ENCODE results near the gene ONECUT1. TPM values are rescaled to one million over a fixed set of nuclear protein-coding genes. Genes with fewer than 3 reads are reported as not detected.

Gene ONECUT1
- total RNA-seq, 1 donor from 2014 or later = not detected

GRCh38 chr15:52730173-52730572, 60.0 kb downstream of the ONECUT1 start:
- DNase-seq (ENCODE audit: extremely low spot score, unreplicated experiment) = no peak
- peaks cover 19% of the 10 kb centered on the region for H3K4me1 Mint-ChIP-seq (ENCODE audit: unreplicated experiment)
- H3K4me3 Mint-ChIP-seq (ENCODE audit: unreplicated experiment) = no peak overlapping the region
- peaks cover 2% of the 10 kb centered on the region for H3K27me3 Mint-ChIP-seq (ENCODE audit: unreplicated experiment)
- H3K9me3 Mint-ChIP-seq (ENCODE audit: unreplicated experiment) = no peaks in the 10 kb centered on the region
- no peak for TF ChIP-seq CTCF (IDR thresholded peaks at IDR 0.05)
- no peaks in the 10 kb centered on the region for H3K36me3 Mint-ChIP-seq (ENCODE audit: unreplicated experiment)
- H3K27ac Mint-ChIP-seq (ENCODE audit: unreplicated experiment) = no peak overlapping the region

- peaks cover 19% of the 10 kb centered on the region for H3K4me1 Mint-ChIP-seq (ENCODE audit: unreplicated experiment)
- no peaks in the 10 kb centered on the region for H3K9me3 Mint-ChIP-seq (ENCODE audit: unreplicated experiment)
- TF ChIP-seq CTCF (IDR thresholded peaks at IDR 0.05) = no peak
Observed at GRCh38 chr15:52728899-52729298, 61.2 kb downstream of the ONECUT1 start.

DNA sequence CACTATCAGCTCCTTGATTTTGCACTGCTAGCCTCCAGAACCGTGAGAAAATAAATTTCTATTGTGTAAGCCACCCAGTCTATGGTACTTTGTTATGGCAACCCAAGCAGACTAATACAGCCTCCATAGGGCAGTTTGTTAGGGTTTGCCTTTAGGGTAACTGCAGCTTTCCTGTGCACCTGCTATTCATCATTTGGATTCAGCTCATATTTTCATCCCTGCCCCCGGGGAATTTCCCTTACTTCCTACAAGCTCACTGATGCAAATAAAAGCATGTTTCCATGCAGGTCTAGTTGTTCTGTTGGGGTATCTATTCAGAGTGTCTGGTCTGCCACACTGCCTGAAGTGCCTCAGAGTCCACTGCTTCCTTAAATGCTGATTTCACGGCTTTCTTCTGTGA, 62.3 kb downstream of the ONECUT1 start:
- no peak overlapping the region for H3K27ac Mint-ChIP-seq (ENCODE audit: unreplicated experiment)

More at GRCh38 chr15:52728899-52729298, 61.2 kb downstream of the ONECUT1 start:
- no peak for DNase-seq (ENCODE audit: extremely low spot score, unreplicated experiment)
- H3K36me3 Mint-ChIP-seq (ENCODE audit: unreplicated experiment) = no peaks in the 10 kb centered on the region
- no peak overlapping the region for H3K4me3 Mint-ChIP-seq (ENCODE audit: unreplicated experiment)
- peaks cover 2% of the 10 kb centered on the region for H3K27me3 Mint-ChIP-seq (ENCODE audit: unreplicated experiment)
- H3K27ac Mint-ChIP-seq (ENCODE audit: unreplicated experiment) = no peak overlapping the region

DNA sequence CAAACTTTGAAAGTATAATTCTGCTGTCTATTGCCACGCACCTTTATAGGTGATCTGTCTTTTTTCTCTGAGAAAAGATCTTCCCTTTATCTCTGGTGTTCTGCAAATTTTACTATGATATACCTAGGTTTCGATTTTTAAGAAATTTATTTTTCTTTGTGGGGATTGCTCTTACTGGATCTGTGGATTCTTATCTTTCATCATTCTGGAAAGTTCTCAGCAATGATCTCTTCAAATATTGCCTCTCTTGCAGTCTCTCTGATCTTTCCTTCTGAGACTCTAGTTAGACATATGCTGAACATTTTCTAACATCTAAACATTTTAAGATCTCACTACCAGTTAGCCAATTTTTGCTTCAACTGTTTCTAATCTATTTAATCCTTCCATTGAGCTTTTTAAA, 63.9 kb downstream of the ONECUT1 start:
- Mint-ChIP-seq H3K36me3 (ENCODE audit: unreplicated experiment) (no peaks in the 10 kb centered on the region), H3K27ac (ENCODE audit: unreplicated experiment) (no peak overlapping the region), H3K9me3 (ENCODE audit: unreplicated experiment) (no peaks in the 10 kb centered on the region), H3K27me3 (ENCODE audit: unreplicated experiment) (peaks cover 2% of the 10 kb centered on the region), H3K4me3 (ENCODE audit: unreplicated experiment) (no peak overlapping the region), H3K4me1 (ENCODE audit: unreplicated experiment) (peaks cover 17% of the 10 kb centered on the region)
- no peak for DNase-seq (ENCODE audit: extremely low spot score, unreplicated experiment)
- no peak for TF ChIP-seq CTCF (IDR thresholded peaks at IDR 0.05)

More for the DNA sequence above, 62.3 kb downstream of the ONECUT1 start:
- no peaks in the 10 kb centered on the region for H3K36me3 Mint-ChIP-seq (ENCODE audit: unreplicated experiment)
- no peak for DNase-seq (ENCODE audit: extremely low spot score, unreplicated experiment)
- H3K9me3 Mint-ChIP-seq (ENCODE audit: unreplicated experiment) = no peaks in the 10 kb centered on the region
- H3K4me1 Mint-ChIP-seq (ENCODE audit: unreplicated experiment) = peaks cover 19% of the 10 kb centered on the region
- TF ChIP-seq CTCF (IDR thresholded peaks at IDR 0.05) = no peak
- no peak overlapping the region for H3K4me3 Mint-ChIP-seq (ENCODE audit: unreplicated experiment)
- peaks cover 2% of the 10 kb centered on the region for H3K27me3 Mint-ChIP-seq (ENCODE audit: unreplicated experiment)

- no peak for TF ChIP-seq CTCF (IDR thresholded peaks at IDR 0.05)
- Mint-ChIP-seq H3K27me3 (ENCODE audit: unreplicated experiment) (no peaks in the 10 kb centered on the region), H3K4me3 (ENCODE audit: unreplicated experiment) (no peak overlapping the region), H3K36me3 (ENCODE audit: unreplicated experiment) (no peaks in the 10 kb centered on the region), H3K4me1 (ENCODE audit: unreplicated experiment) (no peaks in the 10 kb centered on the region), H3K27ac (ENCODE audit: unreplicated experiment) (no peak overlapping the region), H3K9me3 (ENCODE audit: unreplicated experiment) (no peaks in the 10 kb centered on the region)
- DNase-seq (ENCODE audit: extremely low spot score, unreplicated experiment) = no peak
Observed at GRCh38 chr15:52718551-52718950, 71.6 kb downstream of the ONECUT1 start.
